CD4-positive, alpha-beta memory T cell (primary cell): ENCODE measurements around the gene SH3BP4. TPM values are rescaled to one million over a fixed set of nuclear protein-coding genes. Genes with fewer than 3 reads are reported as not detected.

Source experiments
- CTCF ChIA-PET: fragments of 350-600 bp; sonication (Branson Sonifier 250); formaldehyde crosslinking; loops from one replicate; lab custom pipeline; 2021; ENCODE audit warnings: inconsistent platforms; ENCODE audit not compliant: partially characterized antibody; lab: Charles Lee
- POLR2A ChIA-PET: fragments of 350-600 bp; sonication (Branson Sonifier 250); formaldehyde crosslinking; loops from one replicate; lab custom pipeline; 2021; ENCODE audit not compliant: partially characterized antibody; lab: Charles Lee
- DNase-seq, 5 donors: peaks; one replicate each; pipeline versions ENCODE4 v3.0.0 to v3.0.0-alpha.2; 2020 to 2022; ENCODE audit warnings: mixed read lengths in 1 of 5
- H3K27ac ChIP-seq: one replicate; pipeline ENCODE4 v1.7.0; 2013; ENCODE audit warnings: low read depth, low read length
- H3K27me3 ChIP-seq: 2 replicates; pipeline ENCODE4 v1.7.0; 2013; ENCODE audit warnings: mild to moderate bottlenecking, low read length, moderate library complexity; ENCODE audit not compliant: insufficient read depth
- H3K36me3 ChIP-seq: 2 replicates; pipeline ENCODE4 v1.7.0; 2013; ENCODE audit warnings: mild to moderate bottlenecking, low read length, moderate library complexity; ENCODE audit not compliant: insufficient read depth
- H3K4me1 ChIP-seq: 2 replicates; pipeline ENCODE4 v1.7.0; 2013; ENCODE audit warnings: mild to moderate bottlenecking, low read length, moderate library complexity; ENCODE audit not compliant: insufficient read depth
- H3K4me3 ChIP-seq, 2 donors: one replicate each; pipeline ENCODE4 v1.7.0; 2013; ENCODE audit warnings: low read length in 2 of 2, mild to moderate bottlenecking in 1 of 2
- H3K9me3 ChIP-seq, 2 donors: one replicate each; pipeline ENCODE4 v1.7.0; 2013; ENCODE audit warnings: low read length in 2 of 2, control low read depth in 1 of 2; ENCODE audit not compliant: control insufficient read depth in 1 of 2
- H3K27ac Mint-ChIP-seq, 7 donors: one replicate each; pipeline ENCODE4 v1.8.0; 2020 to 2021; ENCODE audit warnings: mixed read lengths in 7 of 7, mild to moderate bottlenecking in 6 of 7, inconsistent platforms in 3 of 7, moderate library complexity in 3 of 7
- H3K27me3 Mint-ChIP-seq, 2 donors: one replicate each; pipeline ENCODE4 v1.8.0; 2020 to 2021; ENCODE audit warnings: mixed read lengths in 2 of 2
- H3K36me3 Mint-ChIP-seq, 2 donors: one replicate each; pipeline ENCODE4 v1.8.0; 2020 to 2021; ENCODE audit warnings: mixed read lengths in 2 of 2, inconsistent platforms in 1 of 2, mild to moderate bottlenecking in 1 of 2
- H3K4me1 Mint-ChIP-seq, 4 donors: one replicate each; pipeline ENCODE4 v1.8.0; 2020 to 2021; ENCODE audit warnings: mixed read lengths in 4 of 4, mild to moderate bottlenecking in 1 of 4
- H3K4me3 Mint-ChIP-seq, 8 donors: one replicate each; pipeline ENCODE4 v1.8.0; 2020 to 2021; ENCODE audit warnings: mixed read lengths in 8 of 8, mild to moderate bottlenecking in 7 of 8, moderate library complexity in 6 of 8, inconsistent platforms in 3 of 8
- H3K9me3 Mint-ChIP-seq, 8 donors: one replicate each; pipeline ENCODE4 v1.8.0; 2020 to 2021; ENCODE audit warnings: mixed read lengths in 8 of 8, mild to moderate bottlenecking in 5 of 8, inconsistent platforms in 3 of 8, moderate library complexity in 1 of 8
- intact Hi-C: fragments of 100-400 bp; cut with micrococcal nuclease; formaldehyde crosslinking; loops from one replicate; pipeline ENCODE4 v1.15.1; 2023
- polyA plus RNA-seq, 2 donors: library from polyadenylated mRNA; unstranded; fragments of 300-500 nt; fragmentation: Illumina TruSeq; gene quantifications; one replicate each; pipeline ENCODE4 v1.2.3, GENCODE V29; 2021
- total RNA-seq, 2 experiments: library from RNA; stranded (reverse); gene quantifications; one replicate each; pipeline ENCODE4 v1.2.3, GENCODE V29; 2021

The SH3BP4 gene
- total and polyA plus RNA-seq, 4 experiments from 2014 or later = 0.20 TPM; not detected in 3

DNA sequence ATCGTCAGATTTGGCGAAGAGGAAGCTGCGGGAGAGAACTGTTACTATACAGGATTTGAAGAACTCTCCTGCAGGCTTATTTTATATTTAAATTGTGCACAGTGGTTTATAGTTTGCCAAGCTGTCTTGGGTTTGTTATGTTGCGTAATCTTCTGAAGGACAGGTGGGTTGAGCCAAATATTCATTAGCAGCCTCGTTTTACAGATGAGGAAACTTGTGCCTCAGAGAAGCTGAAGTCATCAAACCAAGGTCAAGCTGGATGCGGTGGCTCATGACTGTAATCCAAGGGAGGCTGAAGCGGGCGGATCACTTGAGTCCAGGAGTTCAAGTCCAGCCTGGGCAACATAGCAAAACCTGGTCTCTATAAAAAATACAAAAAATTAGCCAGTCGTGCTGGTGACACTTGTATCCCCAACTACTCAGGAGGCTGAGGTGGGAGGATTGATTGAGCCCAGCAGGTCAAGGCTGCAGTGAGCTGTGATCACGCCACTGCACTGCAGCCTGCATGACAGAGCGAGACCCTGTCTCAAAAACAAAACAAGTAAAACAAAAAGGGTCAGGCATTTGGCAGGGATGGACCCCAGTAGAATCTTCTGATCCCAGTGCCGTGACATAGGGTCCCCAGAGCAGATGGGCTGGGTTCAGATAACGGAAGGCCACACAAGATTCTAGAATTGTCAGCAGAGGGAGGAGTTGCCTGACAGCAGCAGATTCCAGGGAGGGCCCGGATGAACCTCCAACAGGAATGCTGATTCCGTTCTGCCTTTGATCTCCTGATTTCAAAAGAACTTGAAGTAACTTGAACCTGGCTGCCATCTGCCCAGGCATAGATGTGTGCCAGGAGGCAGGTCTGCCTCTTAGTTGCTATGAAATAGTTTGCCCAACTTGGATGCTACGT lies 50.6 kb downstream of the SH3BP4 start:
- intact Hi-C loops = no loop called here
- POLR2A ChIA-PET = no interaction called here
- no peaks in the 10 kb centered on the region for H3K36me3 Mint-ChIP-seq
- H3K9me3 Mint-ChIP-seq = peaks cover 0 to 2% (median 0%) of the 10 kb centered on the region in 8 donors
- DNase-seq = no peak
- CTCF ChIA-PET = no interaction called here
- H3K4me1 Mint-ChIP-seq = no peaks in the 10 kb centered on the region
- Histone ChIP-seq H3K4me1 (no peaks in the 10 kb centered on the region), H3K4me3 (no peak overlapping the region), H3K27me3 (no peaks in the 10 kb centered on the region), H3K9me3 (no peaks in the 10 kb centered on the region), H3K27ac (no peak overlapping the region), H3K36me3 (no peaks in the 10 kb centered on the region)
- no peaks in the 10 kb centered on the region for H3K27me3 Mint-ChIP-seq
- no peak overlapping the region for H3K4me3 Mint-ChIP-seq
- H3K27ac Mint-ChIP-seq = no peak overlapping the region

DNA sequence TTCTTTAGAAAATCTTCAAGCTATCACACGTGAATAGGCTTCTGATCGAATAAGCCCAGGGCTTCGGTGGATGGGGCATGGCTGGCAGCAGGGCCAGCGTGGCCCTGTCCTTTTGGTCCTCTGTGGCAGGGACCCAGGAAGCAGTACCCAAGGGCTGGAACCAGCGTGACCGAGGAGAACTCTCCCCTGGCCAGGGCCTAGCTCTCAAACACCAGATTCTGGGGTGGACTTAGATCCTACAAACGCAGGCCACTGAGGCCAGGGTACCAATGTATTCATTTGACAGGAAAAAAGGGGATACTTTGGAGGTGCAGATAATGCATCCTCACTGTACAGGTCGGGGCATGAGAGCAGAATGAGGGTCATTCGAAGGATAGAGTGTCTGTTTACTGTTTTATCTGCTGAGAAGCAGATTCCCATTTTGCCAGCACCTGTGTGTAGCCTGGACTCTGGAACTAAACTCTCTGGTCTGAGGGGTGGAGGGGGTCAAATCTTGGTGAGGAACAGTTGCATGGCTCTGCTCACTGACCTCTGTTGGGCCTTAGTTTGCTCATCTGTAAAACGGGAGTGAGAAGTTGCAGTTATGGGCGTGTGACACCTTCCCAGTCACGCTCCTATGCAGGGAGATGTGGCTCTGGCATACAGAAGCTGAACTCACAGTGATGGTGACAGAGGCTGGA lies 51.4 kb downstream of the SH3BP4 start:
- intact Hi-C loops = no loop called here
- Mint-ChIP-seq H3K36me3 (no peaks in the 10 kb centered on the region), H3K4me3 (no peak overlapping the region), H3K9me3 (peaks cover 0 to 2% (median 0%) of the 10 kb centered on the region in 8 donors), H3K4me1 (no peaks in the 10 kb centered on the region), H3K27ac (no peak overlapping the region), H3K27me3 (no peaks in the 10 kb centered on the region)
- Histone ChIP-seq H3K4me1 (no peaks in the 10 kb centered on the region), H3K4me3 (no peak overlapping the region), H3K27ac (no peak overlapping the region), H3K36me3 (no peaks in the 10 kb centered on the region), H3K9me3 (no peaks in the 10 kb centered on the region), H3K27me3 (no peaks in the 10 kb centered on the region)
- ChIA-PET CTCF (no interaction called here), POLR2A (no interaction called here)
- no peak for DNase-seq

DNA sequence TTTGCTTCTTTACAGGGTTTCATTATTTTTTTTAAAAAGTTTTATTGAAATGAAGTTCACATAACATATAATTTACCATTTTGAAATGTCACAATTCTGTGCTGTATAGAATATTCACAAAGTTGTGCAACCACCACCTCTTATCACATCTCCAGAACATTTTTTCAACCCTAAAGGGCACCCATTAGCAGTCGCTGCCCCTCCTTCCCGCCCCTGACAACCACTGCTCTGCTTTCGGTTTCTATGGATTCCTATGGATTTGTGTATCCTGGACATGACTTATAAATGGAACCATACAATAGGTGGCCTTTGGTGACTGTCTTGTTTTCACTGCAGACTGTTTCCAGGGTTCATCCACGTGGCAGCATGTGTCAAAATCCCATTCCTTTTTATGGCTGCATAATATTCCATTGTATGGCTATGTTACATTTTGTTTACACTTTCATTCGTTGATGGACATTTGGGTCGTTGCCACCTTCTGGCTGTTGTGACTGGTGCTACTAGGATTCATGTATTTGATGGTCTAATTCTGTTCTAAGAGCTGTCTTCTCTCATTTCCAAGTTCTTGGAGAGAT lies 52.6 kb downstream of the SH3BP4 start:
- Histone ChIP-seq H3K9me3 (no peaks in the 10 kb centered on the region), H3K4me1 (no peaks in the 10 kb centered on the region), H3K27ac (no peak overlapping the region), H3K36me3 (no peaks in the 10 kb centered on the region), H3K4me3 (no peak overlapping the region), H3K27me3 (no peaks in the 10 kb centered on the region)
- intact Hi-C loops = no loop called here
- H3K9me3 Mint-ChIP-seq = no peaks in the 10 kb centered on the region
- no peak for DNase-seq
- POLR2A ChIA-PET = no interaction called here
- no peaks in the 10 kb centered on the region for H3K27me3 Mint-ChIP-seq
- H3K4me1 Mint-ChIP-seq = no peaks in the 10 kb centered on the region
- no peaks in the 10 kb centered on the region for H3K36me3 Mint-ChIP-seq
- no peak overlapping the region for H3K27ac Mint-ChIP-seq
- CTCF ChIA-PET = no interaction called here
- no peak overlapping the region for H3K4me3 Mint-ChIP-seq

DNA sequence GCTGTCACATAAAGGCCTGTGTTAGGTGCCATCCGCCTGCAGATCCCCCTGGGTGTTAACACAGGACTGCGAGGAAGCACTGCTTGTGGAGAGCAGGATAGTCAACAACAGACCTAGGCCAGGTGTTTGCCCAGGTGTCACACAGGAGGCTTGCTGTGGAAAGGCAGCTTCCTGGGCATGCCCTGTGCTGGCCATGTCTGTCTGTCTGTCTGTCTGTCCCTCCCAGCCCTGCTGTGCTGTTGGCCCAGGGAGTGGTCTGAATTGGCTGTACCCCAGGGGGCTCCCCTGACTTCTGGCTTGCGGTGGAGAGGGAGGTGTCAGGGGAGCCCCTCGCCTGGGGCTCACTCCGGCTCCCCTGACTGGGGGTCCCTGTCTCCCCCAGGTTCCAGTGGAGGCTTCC lies 53.2 kb downstream of the SH3BP4 start:
- H3K36me3 Mint-ChIP-seq = no peaks in the 10 kb centered on the region
- Histone ChIP-seq H3K4me1 (no peaks in the 10 kb centered on the region), H3K4me3 (no peak overlapping the region), H3K9me3 (no peaks in the 10 kb centered on the region), H3K36me3 (no peaks in the 10 kb centered on the region), H3K27ac (no peak overlapping the region), H3K27me3 (no peaks in the 10 kb centered on the region)
- H3K9me3 Mint-ChIP-seq = no peaks in the 10 kb centered on the region
- no peaks in the 10 kb centered on the region for H3K4me1 Mint-ChIP-seq
- ChIA-PET POLR2A (no interaction called here), CTCF (no interaction called here)
- H3K27ac Mint-ChIP-seq = no peak overlapping the region
- intact Hi-C loops = no loop called here
- DNase-seq = no peak
- H3K27me3 Mint-ChIP-seq = no peaks in the 10 kb centered on the region
- no peak overlapping the region for H3K4me3 Mint-ChIP-seq

DNA sequence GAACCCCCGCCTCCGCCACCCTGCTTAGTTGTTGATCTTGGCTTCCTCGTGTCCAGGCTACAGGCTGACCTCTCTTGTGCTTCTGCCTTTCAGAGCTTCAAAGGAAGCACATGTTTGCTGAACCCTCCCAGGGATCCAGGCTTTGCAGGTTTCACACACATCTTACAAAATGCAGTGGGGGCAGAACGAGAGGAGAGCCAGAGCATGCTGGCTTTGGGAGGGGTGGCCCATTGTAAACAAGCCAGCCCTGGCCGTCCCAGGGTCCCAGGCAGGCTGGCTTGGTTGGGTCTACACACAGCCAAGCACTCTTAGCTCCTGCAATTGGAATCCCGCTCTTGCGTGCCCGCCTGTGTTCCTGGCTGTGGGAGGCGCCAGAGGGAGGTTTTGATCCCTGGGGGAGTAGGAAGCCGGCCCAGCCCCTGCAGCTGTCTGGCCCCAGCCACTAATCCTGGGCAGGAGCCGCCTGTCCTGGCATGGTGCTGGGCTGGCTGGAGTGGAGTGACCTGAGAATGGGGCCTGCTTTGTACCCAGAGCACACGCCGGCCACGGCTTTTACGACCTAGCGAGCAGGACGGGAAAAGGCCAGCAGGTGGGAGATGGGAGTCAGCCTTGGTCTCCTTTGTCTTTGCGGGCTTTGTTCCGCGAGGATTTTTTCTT lies 53.9 kb downstream of the SH3BP4 start:
- POLR2A ChIA-PET = no interaction called here
- Histone ChIP-seq H3K9me3 (no peaks in the 10 kb centered on the region), H3K27ac (no peak overlapping the region), H3K27me3 (no peaks in the 10 kb centered on the region), H3K4me1 (no peaks in the 10 kb centered on the region), H3K36me3 (no peaks in the 10 kb centered on the region), H3K4me3 (no peak overlapping the region)
- no peaks in the 10 kb centered on the region for H3K36me3 Mint-ChIP-seq
- CTCF ChIA-PET = no interaction called here
- H3K4me3 Mint-ChIP-seq = no peak overlapping the region
- H3K27ac Mint-ChIP-seq = no peak overlapping the region
- intact Hi-C loops = no loop called here
- H3K9me3 Mint-ChIP-seq = no peaks in the 10 kb centered on the region
- H3K27me3 Mint-ChIP-seq = no peaks in the 10 kb centered on the region
- DNase-seq = no peak
- H3K4me1 Mint-ChIP-seq = no peaks in the 10 kb centered on the region

DNA sequence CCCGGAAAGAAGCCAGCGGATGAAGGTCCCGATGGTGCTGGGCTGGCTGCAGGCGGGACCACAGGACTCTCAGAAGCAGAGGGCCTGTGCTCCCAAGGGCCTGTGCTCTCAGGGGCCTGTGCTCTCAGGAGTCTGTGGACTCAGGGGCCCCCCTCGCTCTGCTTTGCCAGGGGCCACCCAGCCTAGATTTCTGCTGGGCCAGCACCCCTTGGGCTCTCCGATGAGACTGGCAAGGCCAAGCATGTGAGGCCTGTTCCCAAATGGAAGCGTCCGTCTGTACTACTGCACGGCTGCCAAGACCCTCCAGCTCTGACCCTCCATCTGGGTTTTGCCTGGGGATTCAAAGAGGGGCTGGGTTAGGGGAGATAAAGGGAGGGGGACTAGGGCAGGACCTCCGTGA lies 54.6 kb downstream of the SH3BP4 start:
- CTCF ChIA-PET = no interaction called here
- intact Hi-C loops = no loop called here

DNA sequence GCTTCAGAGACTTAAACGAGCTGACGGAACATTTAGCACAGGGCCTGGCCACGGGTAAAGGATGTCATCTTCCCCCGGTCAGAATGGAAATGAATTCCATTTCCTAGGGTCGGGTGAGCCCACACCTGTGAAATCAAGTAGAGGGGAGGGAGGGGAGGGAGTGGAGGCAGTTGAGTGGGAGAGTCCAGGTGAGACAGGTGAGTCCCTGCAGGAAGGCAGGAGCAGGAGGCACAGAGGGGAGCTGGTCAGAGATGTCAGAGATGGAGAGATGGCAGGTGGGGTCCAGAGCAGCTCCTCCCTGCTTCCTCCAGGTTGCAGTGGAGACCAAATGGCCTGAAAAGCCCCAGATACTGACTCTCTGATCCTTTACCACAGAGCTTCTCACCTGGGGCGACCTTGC lies 55.2 kb downstream of the SH3BP4 start:
- POLR2A ChIA-PET = no interaction called here
- Histone ChIP-seq H3K27me3 (no peaks in the 10 kb centered on the region), H3K4me1 (no peaks in the 10 kb centered on the region), H3K9me3 (no peaks in the 10 kb centered on the region), H3K27ac (no peak overlapping the region), H3K36me3 (no peaks in the 10 kb centered on the region), H3K4me3 (no peak overlapping the region)
- no peaks in the 10 kb centered on the region for H3K36me3 Mint-ChIP-seq
- H3K27me3 Mint-ChIP-seq = peaks cover 0 to 1% of the 10 kb centered on the region in 2 donors
- H3K27ac Mint-ChIP-seq = no peak overlapping the region
- H3K4me1 Mint-ChIP-seq = no peaks in the 10 kb centered on the region
- no peak overlapping the region for H3K4me3 Mint-ChIP-seq
- intact Hi-C loops = no loop called here
- no peaks in the 10 kb centered on the region for H3K9me3 Mint-ChIP-seq
- no peak for DNase-seq
- CTCF ChIA-PET = no interaction called here

More for the DNA sequence above, 54.6 kb downstream of the SH3BP4 start:
- Histone ChIP-seq H3K27ac (no peak overlapping the region), H3K4me3 (no peak overlapping the region), H3K4me1 (no peaks in the 10 kb centered on the region), H3K9me3 (no peaks in the 10 kb centered on the region), H3K36me3 (no peaks in the 10 kb centered on the region), H3K27me3 (no peaks in the 10 kb centered on the region)
- Mint-ChIP-seq H3K27ac (no peak overlapping the region), H3K27me3 (no peaks in the 10 kb centered on the region), H3K36me3 (no peaks in the 10 kb centered on the region), H3K4me1 (no peaks in the 10 kb centered on the region), H3K9me3 (no peaks in the 10 kb centered on the region), H3K4me3 (no peak overlapping the region)
- no peak for DNase-seq
- POLR2A ChIA-PET = no interaction called here
